IMR-90 (cell line): ENCODE data around the gene FANCD2. TPM values are rescaled to one million over a fixed set of nuclear protein-coding genes. Genes with fewer than 3 reads are reported as not detected.

Experiments used
- ATAC-seq: fragments of 200-7000 bp; cut with Tn5 transposase; 2 replicates; pipeline ENCODE4 v1.9.1; 2020; ENCODE audit warnings: low read depth, mild to moderate bottlenecking, moderate library complexity
- BruUV-seq: library from RNA; stranded (reverse); fragments of 400-500 nt; replicated peaks from 2 replicates; lab custom pipeline; 2021; lab: Mats Ljungman, UMichigan
- CTCF ChIA-PET: fragments of 300-600 bp; formaldehyde crosslinking; extraction: SDS; loops from one replicate; lab custom pipeline; 2021; ENCODE audit warnings: antibody characterized with exemption; lab: Yijun Ruan, JAX
- POLR2A ChIA-PET: fragments of 300-600 bp; sonication (Branson Sonifier 250); formaldehyde crosslinking; loops from one replicate; lab custom pipeline; 2022; ENCODE audit warnings: antibody characterized with exemption; ENCODE audit not compliant: unreplicated experiment; lab: Charles Lee
- DNase-seq: peaks from one replicate; pipeline ENCODE4 v3.0.0; 2013
- H2AFZ ChIP-seq: replicated peaks from 2 replicates; pipeline ENCODE3; 2013; ENCODE audit warnings: low read length, mild to moderate bottlenecking; ENCODE audit not compliant: poor library complexity
- H2AK5ac ChIP-seq: 2 replicates; pipeline ENCODE4 v1.6.1; 2013; ENCODE audit warnings: low read depth, low read length, inconsistent platforms
- H2AK9ac ChIP-seq: replicated peaks from 2 replicates; pipeline ENCODE3; 2013; ENCODE audit warnings: mild to moderate bottlenecking, low read depth, low read length, moderate library complexity; ENCODE audit not compliant: poor library complexity
- H2BK120ac ChIP-seq: 2 replicates; pipeline ENCODE4 v1.6.1; 2013; ENCODE audit warnings: low read depth, low read length, inconsistent platforms
- H2BK15ac ChIP-seq: 3 replicates; pipeline ENCODE4 v1.6.1; 2013; ENCODE audit warnings: low read depth, low read length, inconsistent platforms
- H2BK20ac ChIP-seq: 2 replicates; pipeline ENCODE4 v1.6.1; 2013; ENCODE audit warnings: low read depth, mild to moderate bottlenecking, inconsistent platforms, low read length, moderate library complexity
- H2BK5ac ChIP-seq: 2 replicates; pipeline ENCODE4 v1.6.1; 2013; ENCODE audit warnings: mild to moderate bottlenecking, low read depth, low read length, inconsistent platforms; ENCODE audit not compliant: poor library complexity, severe bottlenecking
- H3K14ac ChIP-seq: replicated peaks from 2 replicates; pipeline ENCODE4 v1.6.1; 2013; ENCODE audit warnings: low read depth, low read length, inconsistent platforms
- H3K18ac ChIP-seq: 2 replicates; pipeline ENCODE4 v1.6.1; 2013; ENCODE audit warnings: low read depth, low read length, control low read depth
- H3K23ac ChIP-seq: 2 replicates; pipeline ENCODE4 v1.6.1; 2013; ENCODE audit warnings: low read depth, low read length, inconsistent platforms
- H3K27ac ChIP-seq: 2 replicates; pipeline ENCODE4 v1.5.1; 2013; ENCODE audit warnings: mild to moderate bottlenecking, control low read depth, low read length; ENCODE audit not compliant: insufficient read depth
- H3K27me3 ChIP-seq: 2 replicates; pipeline ENCODE4 v1.6.1; 2013; ENCODE audit warnings: low read length; ENCODE audit not compliant: control insufficient read depth, insufficient read depth
- H3K36me3 ChIP-seq: 2 replicates; pipeline ENCODE4 v1.6.1; 2013; ENCODE audit warnings: low read length, mixed read lengths; ENCODE audit not compliant: control insufficient read depth, insufficient read depth
- H3K4ac ChIP-seq: 2 replicates; pipeline ENCODE4 v1.6.1; 2013; ENCODE audit warnings: low read depth, low read length, inconsistent platforms
- H3K4me1 ChIP-seq: 2 replicates; pipeline ENCODE4 v1.6.1; 2013; ENCODE audit warnings: low read length, mixed read lengths; ENCODE audit not compliant: control insufficient read depth, insufficient read depth
- H3K4me2 ChIP-seq: 2 replicates; pipeline ENCODE4 v1.6.1; 2013; ENCODE audit warnings: low read depth, mild to moderate bottlenecking, control low read depth, low read length, moderate library complexity
- H3K4me3 ChIP-seq: 2 replicates; pipeline ENCODE4 v1.5.1; 2013; ENCODE audit warnings: low read depth, mild to moderate bottlenecking, control low read depth, low read length, moderate library complexity; ENCODE audit not compliant: insufficient read depth
- H3K56ac ChIP-seq: 2 replicates; pipeline ENCODE4 v1.6.1; 2013; ENCODE audit warnings: low read length, inconsistent platforms; ENCODE audit not compliant: insufficient read depth; ENCODE audit errors: extremely low read depth
- H3K79me1 ChIP-seq, 2 experiments: 2 replicates each; pipeline ENCODE4 v1.6.1; 2013; ENCODE audit warnings: low read length in 2 of 2, inconsistent platforms in 1 of 2, low read depth in 1 of 2
- H3K9ac ChIP-seq: 2 replicates; pipeline ENCODE4 v1.6.1; 2013; ENCODE audit warnings: low read depth, low read length, control low read depth
- H3K9me1 ChIP-seq: 2 replicates; pipeline ENCODE4 v1.6.1; 2013; ENCODE audit warnings: low read length, inconsistent platforms; ENCODE audit not compliant: insufficient read depth
- H3K9me3 ChIP-seq: 2 replicates; pipeline ENCODE4 v1.6.1; 2013; ENCODE audit warnings: low read length; ENCODE audit not compliant: control insufficient read depth, insufficient read depth
- H4K20me1 ChIP-seq: 2 replicates; pipeline ENCODE4 v1.6.1; 2013; ENCODE audit warnings: low read length, inconsistent platforms; ENCODE audit not compliant: insufficient read depth
- H4K5ac ChIP-seq: 2 replicates; pipeline ENCODE4 v1.6.1; 2013; ENCODE audit warnings: mild to moderate bottlenecking, low read depth, low read length, control low read depth
- H4K8ac ChIP-seq, 2 experiments: 2 replicates each; pipeline ENCODE4 v1.6.1; 2013; ENCODE audit warnings: low read depth in 2 of 2, low read length in 2 of 2, control low read depth in 1 of 2, inconsistent platforms in 1 of 2
- H4K91ac ChIP-seq: 2 replicates; pipeline ENCODE4 v1.6.1; 2013; ENCODE audit warnings: low read depth, low read length, inconsistent platforms; ENCODE audit not compliant: insufficient read depth
- SMC3 ChIP-seq: fragments of 150-350 bp; IDR thresholded peaks from 2 replicates; pipeline ENCODE4 v1.6.1; 2016; ENCODE audit warnings: low read depth, mild to moderate bottlenecking, antibody characterized with exemption, low read length, moderate library complexity
- WGBS, 2 experiments: methylation state at CpG; one replicate each; pipeline versions ENCODE4 v1.1.5 to v1.1.7; 2013; ENCODE audit warnings: missing lambda C conversion rate in 2 of 2; ENCODE audit not compliant: insufficient read length in 1 of 2; ENCODE audit errors: extremely low coverage in 2 of 2; 5-methylcytosine and 5-hydroxymethylcytosine counted together
- dilution Hi-C: fragments of 300-500 bp; cut with HindIII; formaldehyde crosslinking; loops from one replicate; pipeline ENCODE4 v1.14.3; 2018; ENCODE audit warnings: low sequenced_read_pairs; ENCODE audit not compliant: unreplicated experiment
- in situ Hi-C: fragments of 300-500 bp; cut with MboI; formaldehyde crosslinking; loops from 3 replicates; pipeline ENCODE4 v1.14.3; 2019; ENCODE audit warnings: low sequenced_read_pairs, inconsistent platforms, mixed read lengths
- intact Hi-C: fragments of 100-400 bp; cut with micrococcal nuclease; formaldehyde crosslinking; loops from 2 replicates; pipeline ENCODE4 v1.10.0; 2022
- polyA plus RNA-seq, 3 experiments: library from polyadenylated mRNA; depleted of rRNA; stranded (reverse); fragments of >200 nt; gene quantifications; 2 replicates each; pipeline ENCODE4 v1.2.3, GENCODE V29; 2012; ENCODE audit warnings: low replicate concordance in 1 of 3
- total RNA-seq: library from RNA; depleted of rRNA; stranded (reverse); fragments of >200 nt; gene quantifications from 2 replicates; pipeline ENCODE4 v1.2.3, GENCODE V29; 2012

Gene FANCD2
- total and polyA plus RNA-seq, 2 of the 4 experiments (the other 2 are of a cell fraction) = 8.9 to 19.7 TPM

GRCh38 chr3:10019326-10019725, 6.9 kb upstream of the FANCD2 start:
- CTCF ChIA-PET = no interaction called here
- H3K9me3 ChIP-seq = no peaks in the 10 kb centered on the region
- in situ Hi-C loops (no loop called here), dilution Hi-C loops (no loop called here), intact Hi-C loops (no loop called here)
- H2AFZ ChIP-seq = no peak overlapping the region
- no peak overlapping the region for H3K23ac ChIP-seq
- H4K5ac ChIP-seq = no peak overlapping the region
- no peak overlapping the region for H3K14ac ChIP-seq
- no peak overlapping the region for H2BK15ac ChIP-seq
- no peak overlapping the region for H3K4me2 ChIP-seq
- DNase-seq (no peak), ATAC-seq (no peak)
- 85% methylated on average over 2 of the region's 5 CpGs; no CpG with 5 or more reads in 1 of the 2 experiments for WGBS, 2 experiments
- no peak overlapping the region for H4K8ac ChIP-seq
- TF ChIP-seq SMC3 = no peak
- POLR2A ChIA-PET = no interaction called here
- H3K4me3 ChIP-seq = no peak overlapping the region
- H3K9me1 ChIP-seq = peaks cover 22% of the 10 kb centered on the region
- no peaks in the 10 kb centered on the region for H3K27me3 ChIP-seq
- peaks cover 32% of the 10 kb centered on the region for H3K36me3 ChIP-seq
- no TSS peak for BruUV-seq
- 0 out of 2 replicates have a peak, but pooled peaks cover 4% of the 10 kb centered on the region for H4K20me1 ChIP-seq
- H2BK120ac ChIP-seq = no peak overlapping the region
- H3K79me1 ChIP-seq = peaks cover 12 to 56% of the 10 kb centered on the region in 2 experiments; a peak in 3 of 4 replicates
- H2AK9ac ChIP-seq = no peak overlapping the region
- peaks cover 25% of the 10 kb centered on the region for H3K4me1 ChIP-seq
- no peak overlapping the region for H2AK5ac ChIP-seq
- no peak overlapping the region for H2BK5ac ChIP-seq
- H3K4ac ChIP-seq = no peak overlapping the region
- no peak overlapping the region for H3K9ac ChIP-seq
- no peak overlapping the region for H3K27ac ChIP-seq
- no peak overlapping the region for H4K91ac ChIP-seq
- H2BK20ac ChIP-seq = no peak overlapping the region
- no peak overlapping the region for H3K56ac ChIP-seq
- no peak overlapping the region for H3K18ac ChIP-seq
